Ascending aorta (tissue), 2 donors: ENCODE data around the gene ADGRV1. TPM values are rescaled to one million over a fixed set of nuclear protein-coding genes. Genes with fewer than 3 reads are reported as not detected.

Source experiments
- DNase-seq, 2 donors: peaks; one replicate each; pipeline ENCODE4 v3.0.0-alpha.2; 2019; ENCODE audit warnings: low spot score in 2 of 2
- H3K27ac ChIP-seq, 2 donors: fragments of 200-600 bp; sonication (generic); one replicate each; pipeline ENCODE4 v1.5.1; 2016 to 2017; ENCODE audit warnings: mild to moderate bottlenecking in 1 of 2
- H3K27me3 ChIP-seq: fragments of 200-600 bp; sonication (generic); one replicate; pipeline ENCODE4 v1.5.1; 2017
- H3K36me3 ChIP-seq, 2 donors: fragments of 200-600 bp; sonication (generic); one replicate each; pipeline ENCODE4 v1.5.1; 2016
- H3K4me1 ChIP-seq, 2 donors: fragments of 200-600 bp; sonication (generic); one replicate each; pipeline ENCODE4 v1.5.1; 2016 to 2017; ENCODE audit warnings: mild to moderate bottlenecking in 1 of 2
- H3K4me3 ChIP-seq, 2 donors: fragments of 200-600 bp; sonication (generic); one replicate each; pipeline ENCODE4 v1.5.1; 2016 to 2017; ENCODE audit warnings: mild to moderate bottlenecking in 1 of 2
- H3K9me3 ChIP-seq, 2 donors: fragments of 200-600 bp; sonication (generic); one replicate each; pipeline ENCODE4 v1.5.1; 2016
- CTCF ChIP-seq, 3 experiments: fragments of 200-600 bp in 2 of 3; fragments of 450-650 bp in 1 of 3; sonication (generic) in 2 of 3; IDR thresholded peaks; one replicate each; pipeline ENCODE4 v1.5.1; 2016 to 2019; ENCODE audit warnings: antibody characterized with exemption in 3 of 3, mild to moderate bottlenecking in 1 of 3, moderate library complexity in 1 of 3
- intact Hi-C: fragments of 100-400 bp; cut with DNase I; formaldehyde crosslinking; loops from one replicate; pipeline ENCODE4 v1.15.1; 2023
- total RNA-seq: library from RNA; depleted of rRNA; stranded (reverse); fragments of >200 nt; gene quantifications from one replicate; pipeline ENCODE4 v1.1.0, GENCODE V29; 2016

ADGRV1 gene
- total RNA-seq, 1 donor from 2014 or later, result 6.9 TPM

GRCh38 chr5:91145333-91145620, 586.7 kb downstream of the ADGRV1 start:
- H3K4me1 ChIP-seq, result peaks cover 0 to 28% of the 10 kb centered on the region in 2 donors
- intact Hi-C loops, result no loop called here
- H3K9me3 ChIP-seq, result no peaks in the 10 kb centered on the region
- no peak for DNase-seq
- peak overlapping the region; percentile 23 to 47 for H3K4me3 ChIP-seq
- H3K36me3 ChIP-seq, result no peaks in the 10 kb centered on the region
- no peaks in the 10 kb centered on the region for H3K27me3 ChIP-seq
- H3K27ac ChIP-seq, result peak overlapping the region; percentile 27 to 76
- no peak for TF ChIP-seq CTCF (IDR thresholded peaks at IDR 0.05)

- peak overlapping the region in 1 of 2 donors; percentile 76 for H3K27ac ChIP-seq
- peaks cover 0 to 35% of the 10 kb centered on the region in 2 donors for H3K4me1 ChIP-seq
- no peaks in the 10 kb centered on the region for H3K36me3 ChIP-seq
- intact Hi-C loops, result no loop called here
- H3K27me3 ChIP-seq, result no peaks in the 10 kb centered on the region
- H3K9me3 ChIP-seq, result no peaks in the 10 kb centered on the region
- H3K4me3 ChIP-seq, result no peak overlapping the region
- DNase-seq, result no peak
- no peak for TF ChIP-seq CTCF (IDR thresholded peaks at IDR 0.05)
Measured at GRCh38 chr5:91146230-91146629, 587.6 kb downstream of the ADGRV1 start.

GRCh38 chr5:91146905-91147600, 588.5 kb downstream of the ADGRV1 start:
- no peaks in the 10 kb centered on the region for H3K27me3 ChIP-seq
- H3K4me3 ChIP-seq, result no peak overlapping the region
- H3K9me3 ChIP-seq, result no peaks in the 10 kb centered on the region
- no peak for TF ChIP-seq CTCF (IDR thresholded peaks at IDR 0.05)
- H3K27ac ChIP-seq, result no peak overlapping the region
- intact Hi-C loops, result no loop called here
- peaks cover 0 to 42% of the 10 kb centered on the region in 2 donors for H3K4me1 ChIP-seq
- no peaks in the 10 kb centered on the region for H3K36me3 ChIP-seq
- DNase-seq, result no peak

GRCh38 chr5:91150234-91150633, 591.6 kb downstream of the ADGRV1 start:
- no peaks in the 10 kb centered on the region for H3K9me3 ChIP-seq
- H3K27me3 ChIP-seq, result no peaks in the 10 kb centered on the region
- no peak overlapping the region for H3K4me3 ChIP-seq
- intact Hi-C loops, result loop anchor here (5.0 kb wide), 1 partner anchor 132 kb away; no protein-coding TSS in a partner anchor
- DNase-seq, result no peak
- peaks cover 3 to 29% of the 10 kb centered on the region in 2 donors for H3K4me1 ChIP-seq
- no peak for TF ChIP-seq CTCF (IDR thresholded peaks at IDR 0.05)
- peak overlapping the region in 1 of 2 donors; percentile 25 for H3K27ac ChIP-seq
- no peaks in the 10 kb centered on the region for H3K36me3 ChIP-seq

DNA sequence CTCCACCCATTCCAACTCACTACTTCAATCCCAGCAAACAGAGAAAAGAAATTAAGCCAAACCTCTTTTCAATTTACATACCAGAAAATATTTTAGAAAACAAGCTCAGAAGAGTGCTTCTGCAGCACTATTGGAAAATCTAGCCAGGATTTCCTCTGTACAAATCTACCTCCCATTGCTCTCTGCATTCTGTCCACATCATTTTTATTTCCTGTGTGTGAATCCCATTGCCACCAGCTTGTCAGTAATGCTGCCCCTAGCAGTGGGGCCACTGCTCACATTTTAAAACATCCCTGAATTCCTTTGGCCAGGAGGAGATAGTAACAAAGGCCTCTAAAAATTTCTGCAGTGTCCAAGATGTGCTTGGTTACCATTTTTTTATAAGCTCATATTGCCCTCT, 592.0 kb downstream of the ADGRV1 start:
- Histone ChIP-seq H3K27me3 (no peaks in the 10 kb centered on the region), H3K4me3 (no peak overlapping the region), H3K4me1 (peaks cover 6 to 30% of the 10 kb centered on the region in 2 donors), H3K9me3 (no peaks in the 10 kb centered on the region), H3K27ac (peak overlapping the region in 1 of 2 donors; percentile 25), H3K36me3 (no peaks in the 10 kb centered on the region)
- intact Hi-C loops, result loop anchor here (5.0 kb wide), 1 partner anchor 132 kb away; no protein-coding TSS in a partner anchor
- DNase-seq, result no peak
- TF ChIP-seq CTCF (IDR thresholded peaks at IDR 0.05), result no peak
